H9 (cell line): ENCODE results near the gene STK11. TPM values are rescaled to one million over a fixed set of nuclear protein-coding genes. Genes with fewer than 3 reads are reported as not detected.
A peak's percentile ranks its signal among the peaks of the same experiment; 100 is the strongest.

Source experiments
- DNase-seq: peaks from one replicate; pipeline ENCODE4 v3.0.0-alpha.2; 2017
- H2AFZ ChIP-seq: one replicate; pipeline ENCODE4 v1.6.1; 2013; ENCODE audit warnings: mild to moderate bottlenecking, low read length, control low read depth, moderate library complexity
- H2AK5ac ChIP-seq: 2 replicates; pipeline ENCODE4 v1.6.1; 2013; ENCODE audit warnings: low read length, control low read depth, mixed read lengths; ENCODE audit not compliant: insufficient read length
- H2BK120ac ChIP-seq: one replicate; pipeline ENCODE4 v1.6.1; 2013; ENCODE audit warnings: low read depth, mild to moderate bottlenecking, low read length, control low read depth, inconsistent platforms; ENCODE audit not compliant: poor library complexity, severe bottlenecking
- H2BK12ac ChIP-seq: 2 replicates; pipeline ENCODE4 v1.6.1; 2013; ENCODE audit warnings: low read length, control low read depth, mixed read lengths, low read depth; ENCODE audit not compliant: insufficient read length
- H2BK15ac ChIP-seq: 2 replicates; pipeline ENCODE4 v1.6.1; 2013; ENCODE audit warnings: low read depth, low read length, control low read depth
- H2BK20ac ChIP-seq: one replicate; pipeline ENCODE4 v1.6.1; 2013; ENCODE audit warnings: low read depth, mild to moderate bottlenecking, low read length, control low read depth, inconsistent platforms; ENCODE audit not compliant: poor library complexity, severe bottlenecking
- H2BK5ac ChIP-seq: 2 replicates; pipeline ENCODE4 v1.6.1; 2013; ENCODE audit warnings: low read length, control low read depth, mixed read lengths; ENCODE audit not compliant: insufficient read length
- H3K14ac ChIP-seq: 2 replicates; pipeline ENCODE4 v1.6.1; 2013; ENCODE audit warnings: low read length, control low read depth; ENCODE audit not compliant: insufficient read depth
- H3K18ac ChIP-seq: 2 replicates; pipeline ENCODE4 v1.6.1; 2013; ENCODE audit warnings: low read depth, mild to moderate bottlenecking, mixed read lengths, low read length, control low read depth; ENCODE audit not compliant: insufficient read length
- H3K23ac ChIP-seq: 2 replicates; pipeline ENCODE4 v1.6.1; 2013; ENCODE audit warnings: low read length, control low read depth, mixed read lengths, low read depth; ENCODE audit not compliant: insufficient read length
- H3K23me2 ChIP-seq: 2 replicates; pipeline ENCODE4 v1.6.1; 2013; ENCODE audit warnings: low read depth, mild to moderate bottlenecking, mixed read lengths, low read length, control low read depth; ENCODE audit not compliant: insufficient read length, poor library complexity, severe bottlenecking
- H3K27ac ChIP-seq: 2 replicates; pipeline ENCODE4 v1.5.1; 2013; ENCODE audit warnings: low read length, control low read depth, mixed read lengths, low read depth; ENCODE audit not compliant: insufficient read length
- H3K27me3 ChIP-seq: 2 replicates; pipeline ENCODE4 v1.6.1; 2013; ENCODE audit warnings: low read length, control low read depth, inconsistent platforms; ENCODE audit not compliant: insufficient read depth
- H3K4ac ChIP-seq: 2 replicates; pipeline ENCODE4 v1.6.1; 2013; ENCODE audit warnings: low read depth, mild to moderate bottlenecking, control low read depth, inconsistent platforms, low read length, moderate library complexity
- H3K4me1 ChIP-seq: 2 replicates; pipeline ENCODE4 v1.6.1; 2013; ENCODE audit warnings: low read length, control low read depth, inconsistent platforms; ENCODE audit not compliant: insufficient read depth
- H3K4me2 ChIP-seq: 2 replicates; pipeline ENCODE4 v1.6.1; 2013; ENCODE audit warnings: low read length, control low read depth, mixed read lengths; ENCODE audit not compliant: insufficient read length, insufficient read depth
- H3K56ac ChIP-seq: 2 replicates; pipeline ENCODE4 v1.6.1; 2013; ENCODE audit warnings: low read depth, mild to moderate bottlenecking, mixed read lengths, low read length, control low read depth; ENCODE audit not compliant: insufficient read length
- H3K79me1 ChIP-seq: 2 replicates; pipeline ENCODE4 v1.6.1; 2013; ENCODE audit warnings: low read depth, mild to moderate bottlenecking, moderate library complexity, low read length, control low read depth, inconsistent platforms; ENCODE audit not compliant: insufficient read depth, poor library complexity, severe bottlenecking
- H3K79me2 ChIP-seq: 2 replicates; pipeline ENCODE4 v1.6.1; 2013; ENCODE audit warnings: low read length, control low read depth, inconsistent platforms; ENCODE audit not compliant: insufficient read depth
- H3K9ac ChIP-seq: 2 replicates; pipeline ENCODE4 v1.6.1; 2013; ENCODE audit warnings: low read length, control low read depth, mixed read lengths; ENCODE audit not compliant: insufficient read length; ENCODE audit errors: extremely low read depth
- H3K9me3 ChIP-seq: one replicate; pipeline ENCODE4 v1.6.1; 2013; ENCODE audit warnings: low read depth, low read length, inconsistent platforms; ENCODE audit not compliant: control insufficient read depth
- H3T11ph ChIP-seq: one replicate; pipeline ENCODE4 v1.6.1; 2013; ENCODE audit warnings: mild to moderate bottlenecking, low read length, control low read depth, inconsistent platforms
- H4K20me1 ChIP-seq: one replicate; pipeline ENCODE4 v1.6.1; 2013; ENCODE audit not compliant: control insufficient read depth, insufficient read length, insufficient read depth
- H4K5ac ChIP-seq: 2 replicates; pipeline ENCODE4 v1.6.1; 2013; ENCODE audit warnings: low read depth, mild to moderate bottlenecking, mixed read lengths, low read length, control low read depth; ENCODE audit not compliant: insufficient read length
- H4K8ac ChIP-seq: replicated peaks from 2 replicates; pipeline ENCODE4 v1.6.1; 2013; ENCODE audit warnings: low read length, control low read depth, mixed read lengths, low read depth; ENCODE audit not compliant: insufficient read length
- H4K91ac ChIP-seq: 2 replicates; pipeline ENCODE4 v1.6.1; 2013; ENCODE audit warnings: low read depth, mild to moderate bottlenecking, moderate library complexity, mixed read lengths, low read length, control low read depth; ENCODE audit not compliant: insufficient read length
- H3K27ac Mint-ChIP-seq, 3 experiments: 2 replicates in 2 of 3; 3 replicates in 1 of 3; pipeline ENCODE4 v1.8.0; 2020 to 2021; ENCODE audit warnings: mixed read lengths in 3 of 3, mild to moderate bottlenecking in 1 of 3, moderate library complexity in 1 of 3
- H3K27me3 Mint-ChIP-seq: 2 replicates; pipeline ENCODE4 v1.8.0; 2021; ENCODE audit warnings: low read depth, mild to moderate bottlenecking, moderate library complexity, mixed read lengths
- H3K36me3 Mint-ChIP-seq, 3 experiments: 2 replicates in 2 of 3; 3 replicates in 1 of 3; pipeline ENCODE4 v1.8.0; 2020 to 2021; ENCODE audit warnings: low read depth in 3 of 3, mixed read lengths in 3 of 3; ENCODE audit not compliant: insufficient read depth in 1 of 3
- H3K4me1 Mint-ChIP-seq, 2 experiments: 2 replicates each; pipeline ENCODE4 v1.8.0; 2020; ENCODE audit warnings: mixed read lengths in 2 of 2
- H3K4me3 Mint-ChIP-seq, 2 experiments: 2 replicates in 1 of 2; 3 replicates in 1 of 2; pipeline ENCODE4 v1.8.0; 2020 to 2021; ENCODE audit warnings: mild to moderate bottlenecking in 2 of 2, mixed read lengths in 2 of 2, moderate library complexity in 1 of 2
- H3K9me3 Mint-ChIP-seq, 2 experiments: 2 replicates in 1 of 2; 3 replicates in 1 of 2; pipeline ENCODE4 v1.8.0; 2020; ENCODE audit warnings: mild to moderate bottlenecking in 2 of 2, mixed read lengths in 2 of 2, moderate library complexity in 1 of 2
- CTCF ChIP-seq: fragments of 200-600 bp; sonication (generic); conservative IDR thresholded peaks from 3 replicates; pipeline ENCODE4 v1.8.0; 2021; ENCODE audit warnings: antibody characterized with exemption, mild to moderate bottlenecking
- WGBS: extraction: QIAGEN DNeasy Blood & Tissue Kit; methylation state at CpG from one replicate; pipeline ENCODE4 v1.1.7; 2013; ENCODE audit warnings: missing lambda C conversion rate, low lambda C conversion rate, mixed read lengths; ENCODE audit not compliant: insufficient read length; ENCODE audit errors: extremely low coverage; 5-methylcytosine and 5-hydroxymethylcytosine counted together
- total RNA-seq: library from RNA; stranded (reverse); gene quantifications from 2 replicates; pipeline ENCODE4 v1.2.1, GENCODE V29; 2021

STK11 gene
- total RNA-seq, 1 experiment from 2014 or later = 74.3 TPM

GRCh38 chr19:1182068-1182467 lies 23.5 kb upstream of the STK11 start:
- Histone ChIP-seq H3K23me2 (no peaks in the 10 kb centered on the region), H3K14ac (no peak overlapping the region), H3T11ph (no peak overlapping the region), H3K27ac (no peak overlapping the region), H3K27me3 (no peaks in the 10 kb centered on the region), H2AK5ac (no peak overlapping the region), H4K8ac (no peak overlapping the region), H3K4me1 (no peaks in the 10 kb centered on the region), H2AFZ (no peak overlapping the region), H2BK5ac (no peak overlapping the region), H2BK12ac (no peak overlapping the region), H3K4me2 (no peak overlapping the region), H4K91ac (no peak overlapping the region), H3K56ac (no peak overlapping the region), H3K79me1 (no peaks in the 10 kb centered on the region), H4K20me1 (no peaks in the 10 kb centered on the region), H2BK120ac (no peak overlapping the region), H3K9ac (no peak overlapping the region), H2BK20ac (no peak overlapping the region), H2BK15ac (no peak overlapping the region), H3K23ac (no peak overlapping the region), H4K5ac (no peak overlapping the region), H3K79me2 (no peaks in the 10 kb centered on the region), H3K4ac (no peak overlapping the region), H3K9me3 (no peaks in the 10 kb centered on the region), H3K18ac (no peak overlapping the region)
- no CpG with 5 or more reads among the region's 10 CpGs for WGBS
- Mint-ChIP-seq H3K36me3 (no peaks in the 10 kb centered on the region; a peak in 1 of 7 replicates), H3K27me3 (no peaks in the 10 kb centered on the region; the same call in none of the 2 replicates), H3K27ac (peak overlapping the region; percentile 62 to 79 (median 71); a peak in 3 of 7 replicates), H3K4me1 (peaks cover 12 to 14% of the 10 kb centered on the region in 2 experiments), H3K9me3 (no peaks in the 10 kb centered on the region), H3K4me3 (no peak overlapping the region; a peak in 1 of 5 replicates)
- DNase-seq = no peak
- no peak for TF ChIP-seq CTCF
